ES-I3 (cell line): ENCODE measurements around the gene TRMT2A.

Experiments
- H3K36me3 ChIP-seq: 2 replicates; pipeline ENCODE4 v1.6.1; 2013; ENCODE audit warnings: mild to moderate bottlenecking, low read length, control low read depth, moderate library complexity; ENCODE audit not compliant: insufficient read depth
- H3K4me1 ChIP-seq: 2 replicates; pipeline ENCODE4 v1.6.1; 2013; ENCODE audit warnings: mild to moderate bottlenecking, control low read depth, low read length; ENCODE audit not compliant: insufficient read depth
- H3K9ac ChIP-seq: 2 replicates; pipeline ENCODE4 v1.6.1; 2013; ENCODE audit warnings: low read depth, mild to moderate bottlenecking, low read length, moderate library complexity
- H3K9me3 ChIP-seq: 2 replicates; pipeline ENCODE4 v1.6.1; 2013; ENCODE audit warnings: mild to moderate bottlenecking, low read length, moderate library complexity; ENCODE audit not compliant: control insufficient read depth, insufficient read depth

TRMT2A gene

DNA sequence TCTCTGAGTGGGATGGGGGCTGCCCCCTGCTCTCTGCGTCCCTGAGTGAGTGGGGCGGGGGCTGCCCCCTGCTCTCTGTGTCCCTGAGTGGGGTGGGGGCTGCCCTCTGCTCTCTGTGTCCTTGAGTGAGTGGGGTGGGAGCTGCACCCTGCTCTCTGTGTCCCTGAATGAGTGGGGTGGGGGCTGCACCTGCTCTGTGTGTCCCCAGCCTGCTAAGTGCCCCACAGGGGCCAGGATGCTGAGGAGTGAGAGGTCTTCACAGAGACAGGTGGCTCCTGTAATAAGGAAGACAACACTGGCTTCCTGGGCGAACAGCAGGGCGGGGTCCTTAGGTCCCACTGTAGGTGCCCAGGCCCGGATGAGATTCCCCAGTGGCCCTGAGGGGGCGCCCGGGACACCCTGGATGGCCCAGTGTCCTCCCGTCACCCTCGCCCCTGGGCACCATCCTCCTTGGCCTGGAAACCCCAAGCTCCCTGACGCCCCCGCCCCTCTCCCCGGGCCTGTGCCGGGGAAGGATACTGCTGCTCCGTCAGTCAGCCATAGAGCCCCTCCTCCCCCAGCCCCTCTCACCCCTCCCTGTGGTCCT is 37.7 kb upstream of the TRMT2A start:
- no peaks in the 10 kb centered on the region for H3K36me3 ChIP-seq
- no peak overlapping the region for H3K9ac ChIP-seq
- no peaks in the 10 kb centered on the region for H3K9me3 ChIP-seq
- no peaks in the 10 kb centered on the region for H3K4me1 ChIP-seq

DNA sequence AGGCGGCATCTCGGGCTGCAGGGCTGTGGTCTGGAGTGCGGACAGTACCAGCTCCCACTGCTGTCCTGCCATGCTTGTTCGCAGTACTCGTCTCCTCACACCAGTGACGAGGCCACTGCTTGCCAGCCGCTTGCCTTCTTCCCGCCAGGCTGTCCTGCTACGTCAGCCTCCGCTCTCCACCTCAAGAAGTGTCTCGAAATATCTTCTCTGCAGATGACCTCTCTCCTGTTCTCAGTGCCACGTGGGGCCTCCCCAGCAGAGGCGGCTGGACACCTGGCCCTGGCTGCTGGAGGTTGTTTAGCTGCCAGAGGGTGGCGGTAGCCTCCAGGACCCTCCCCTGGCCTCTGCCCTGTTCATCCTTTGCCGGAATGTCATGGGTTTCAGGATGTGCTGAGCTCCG is 36.9 kb upstream of the TRMT2A start:
- H3K4me1 ChIP-seq: no peaks in the 10 kb centered on the region
- H3K9me3 ChIP-seq: no peaks in the 10 kb centered on the region
- H3K36me3 ChIP-seq: no peaks in the 10 kb centered on the region
- H3K9ac ChIP-seq: no peak overlapping the region

DNA sequence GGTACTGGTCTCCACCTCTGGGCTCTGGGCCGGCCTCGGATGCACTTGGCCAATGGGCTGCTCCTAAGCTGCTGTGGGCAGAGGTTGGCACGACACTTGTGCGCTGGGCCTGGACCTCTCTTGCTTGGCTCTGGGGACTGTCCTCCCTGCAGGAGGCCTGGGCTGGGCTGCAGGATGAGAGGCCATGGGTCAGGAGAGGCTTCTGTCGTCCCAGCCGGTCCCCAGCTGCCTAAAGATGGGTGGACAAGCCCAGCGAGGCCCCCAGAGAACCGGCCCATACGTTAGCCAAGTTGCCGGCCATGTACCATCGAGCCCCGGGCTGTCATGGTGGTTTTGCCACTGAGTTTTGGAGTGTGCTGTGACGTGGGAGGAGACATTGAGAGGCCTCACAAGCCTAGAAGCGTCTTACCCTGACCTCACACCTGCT is 35.5 kb upstream of the TRMT2A start:
- H3K4me1 ChIP-seq: no peaks in the 10 kb centered on the region
- H3K9me3 ChIP-seq: no peaks in the 10 kb centered on the region
- H3K36me3 ChIP-seq: no peaks in the 10 kb centered on the region
- no peak overlapping the region for H3K9ac ChIP-seq

DNA sequence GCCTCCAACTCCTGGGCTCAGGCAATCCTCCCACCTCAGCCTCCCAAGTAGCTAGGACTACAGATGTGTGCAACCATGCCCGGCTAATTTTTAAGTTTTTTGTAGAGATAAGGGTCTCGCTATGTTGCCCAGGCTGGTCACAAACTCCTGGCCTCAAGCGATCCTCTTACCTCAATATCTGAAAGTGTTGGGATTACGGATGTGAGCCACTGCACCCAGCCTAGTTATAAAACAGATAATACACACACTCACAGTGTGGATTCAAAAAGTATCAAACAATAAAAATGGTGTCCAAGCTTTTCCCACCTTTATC is 34.2 kb upstream of the TRMT2A start:
- Histone ChIP-seq H3K9ac (no peak overlapping the region), H3K9me3 (no peaks in the 10 kb centered on the region)

DNA sequence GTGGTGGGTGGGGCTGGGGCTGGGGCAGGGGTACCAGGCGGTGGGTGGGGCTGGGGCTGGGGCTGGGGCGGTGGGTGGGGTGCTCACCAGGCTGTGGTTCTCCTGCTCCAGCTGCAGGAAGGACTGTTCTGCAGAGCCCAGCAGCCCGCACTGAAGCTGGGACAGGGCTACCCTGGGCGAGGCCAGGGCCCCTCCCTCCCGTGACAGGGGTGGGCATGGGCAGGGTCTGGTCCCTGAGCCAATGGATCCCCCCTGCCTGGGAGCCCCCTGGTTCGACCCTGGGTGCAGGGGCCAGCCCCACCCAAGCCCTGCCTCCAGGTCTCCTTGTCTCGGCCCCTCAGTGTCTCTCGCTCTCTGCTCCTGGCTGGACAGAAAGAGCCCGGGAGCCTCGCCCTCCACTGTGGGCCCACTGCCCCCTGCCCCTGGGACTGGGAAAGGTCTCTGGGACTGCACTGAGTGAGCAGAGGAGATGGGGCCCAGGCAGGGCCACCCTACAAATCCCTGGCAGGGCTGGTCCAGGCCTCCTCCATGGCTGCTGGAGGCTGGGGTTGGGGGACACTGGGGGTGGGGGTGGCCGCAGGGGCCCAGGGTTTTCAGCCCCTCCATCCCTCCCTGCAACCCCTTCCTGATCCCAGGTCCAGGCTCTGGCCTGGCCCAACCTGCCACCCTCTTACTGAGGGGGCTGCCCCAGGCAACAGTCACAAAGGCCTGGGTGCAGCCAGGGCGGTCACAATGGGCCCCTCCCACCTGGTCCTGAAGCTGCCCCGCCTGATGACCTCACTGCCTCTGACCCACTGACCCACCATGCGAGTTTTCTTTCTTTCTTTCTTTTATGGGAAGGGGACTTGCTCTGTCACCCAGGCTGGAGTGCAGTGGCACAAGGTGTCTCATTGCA is 33.6 kb upstream of the TRMT2A start, which contains the start of gene CCDC188:
CCDC188 (minus strand) TSS at position 675 of the 895 bp plus-strand sequence; CDS start at position 606, 69 bp downstream.
- no peaks in the 10 kb centered on the region for H3K9me3 ChIP-seq
- H3K9ac ChIP-seq: no peak within 1 kb of the TSS
- H3K4me1 ChIP-seq: no peaks in the 10 kb centered on the region
- H3K36me3 ChIP-seq: no peaks in the 10 kb centered on the region

More for the DNA sequence above, 34.2 kb upstream of the TRMT2A start:
- no peaks in the 10 kb centered on the region for H3K4me1 ChIP-seq
- no peaks in the 10 kb centered on the region for H3K36me3 ChIP-seq

DNA sequence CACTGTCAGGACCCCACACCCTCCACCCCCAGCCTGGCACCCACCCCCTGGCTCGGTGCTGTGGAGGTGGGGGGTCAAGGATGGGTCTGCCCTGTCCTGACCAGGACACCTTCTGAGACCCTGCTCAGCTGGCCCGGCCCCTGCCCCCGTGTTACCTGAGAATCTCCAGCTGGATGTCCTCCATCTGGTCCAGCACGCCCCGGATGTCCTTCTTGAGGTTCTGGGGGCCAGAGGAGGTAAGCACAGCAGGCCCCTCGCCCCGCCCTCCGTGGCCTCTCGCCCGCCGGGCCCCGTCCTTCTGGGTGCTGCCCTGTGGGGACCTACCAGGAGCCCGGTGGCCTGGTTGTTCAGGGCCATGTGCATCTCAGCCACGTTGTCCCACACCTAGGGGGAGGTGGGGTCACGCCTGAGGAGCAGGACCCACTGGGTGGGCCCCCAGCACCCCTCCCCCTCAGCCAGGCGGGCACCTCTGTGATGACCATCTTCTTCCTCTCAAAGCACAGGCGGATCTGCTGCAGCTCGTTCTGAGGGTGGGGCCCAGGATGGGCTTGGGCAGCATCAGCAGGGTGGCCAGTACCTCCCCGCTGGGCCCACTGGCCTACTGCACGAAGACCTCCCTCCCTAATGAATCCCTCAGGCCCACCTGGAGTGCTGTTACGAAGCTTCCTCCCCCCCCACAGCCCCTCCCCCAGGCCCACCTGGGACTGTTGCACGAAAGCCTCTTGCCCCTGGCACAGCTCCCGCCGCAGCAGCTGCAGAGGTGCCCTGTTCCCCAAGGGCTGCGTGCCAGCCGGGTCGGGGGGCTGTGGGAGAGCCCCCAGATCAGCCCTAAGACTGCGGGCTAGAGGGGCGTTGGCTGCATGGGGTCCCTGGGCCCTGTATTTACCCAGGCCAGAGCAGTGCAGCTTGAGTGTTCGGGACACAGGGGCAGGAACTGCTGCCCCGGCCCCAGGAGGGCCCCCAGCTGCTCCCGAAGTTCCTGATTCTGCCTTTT is 32.5 kb upstream of the TRMT2A start:
- Histone ChIP-seq H3K36me3 (no peaks in the 10 kb centered on the region), H3K9ac (no peak overlapping the region), H3K9me3 (no peaks in the 10 kb centered on the region), H3K4me1 (no peaks in the 10 kb centered on the region)

DNA sequence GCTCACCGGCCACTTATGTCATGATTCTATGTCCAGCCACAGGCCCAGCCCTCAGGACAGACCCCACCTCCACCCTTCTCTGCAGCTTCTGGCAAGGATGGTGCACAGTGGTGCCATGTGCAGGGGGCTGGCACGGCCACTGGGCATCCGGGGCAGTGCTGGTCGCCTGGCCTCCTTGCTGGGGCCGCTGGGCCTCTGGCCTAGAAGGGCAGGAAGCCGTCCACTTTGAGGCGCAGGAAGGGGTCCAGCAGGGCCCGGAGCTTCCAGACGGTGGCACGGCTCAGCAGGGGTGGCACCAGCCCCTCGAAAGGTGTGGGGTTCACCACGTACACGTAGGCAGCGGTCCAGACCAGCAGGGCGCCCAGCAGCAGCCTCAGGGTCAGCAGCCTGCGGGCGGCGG is 31.4 kb upstream of the TRMT2A start:
- H3K9ac ChIP-seq: no peak overlapping the region
- H3K4me1 ChIP-seq: no peaks in the 10 kb centered on the region
- no peaks in the 10 kb centered on the region for H3K9me3 ChIP-seq
- H3K36me3 ChIP-seq: no peaks in the 10 kb centered on the region

DNA sequence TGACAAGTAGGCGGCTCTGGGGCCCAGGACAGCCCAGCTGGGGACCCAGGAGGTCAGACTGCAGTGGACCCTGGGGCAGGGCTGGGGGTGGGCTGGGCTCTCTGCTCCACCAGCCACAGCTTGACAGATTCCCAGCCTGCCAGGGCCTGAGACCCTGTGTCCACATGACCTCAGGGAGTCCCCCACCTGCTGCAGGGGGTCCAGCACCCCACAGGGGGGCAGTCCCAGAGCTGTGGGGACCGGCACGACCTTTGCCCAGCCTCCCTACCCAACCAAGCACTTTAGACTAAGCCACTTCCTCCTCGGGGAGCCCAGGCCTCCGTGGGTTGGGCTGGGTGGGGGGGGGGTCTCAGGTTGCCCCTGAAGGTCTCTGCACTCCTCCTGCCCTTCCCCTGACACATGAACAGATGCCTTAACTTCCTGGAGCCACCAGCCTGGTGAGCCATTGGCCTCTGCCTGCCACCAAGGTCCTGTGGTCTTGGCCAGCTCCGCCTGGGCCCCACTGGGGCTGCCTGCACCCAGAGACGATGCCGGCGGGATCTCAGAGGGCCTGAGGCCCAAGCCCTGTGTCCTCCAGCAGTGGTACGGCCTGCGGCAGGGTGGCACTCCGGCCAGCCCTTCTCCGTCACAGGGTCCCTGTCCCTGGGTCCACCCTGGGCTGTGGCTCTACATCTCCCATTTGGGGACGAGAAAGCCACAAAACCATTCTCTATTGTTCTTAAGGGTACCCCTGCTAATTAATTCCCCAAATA is 30.4 kb upstream of the TRMT2A start:
- no peaks in the 10 kb centered on the region for H3K4me1 ChIP-seq
- H3K9me3 ChIP-seq: no peaks in the 10 kb centered on the region
- H3K9ac ChIP-seq: no peak overlapping the region
- no peaks in the 10 kb centered on the region for H3K36me3 ChIP-seq

DNA sequence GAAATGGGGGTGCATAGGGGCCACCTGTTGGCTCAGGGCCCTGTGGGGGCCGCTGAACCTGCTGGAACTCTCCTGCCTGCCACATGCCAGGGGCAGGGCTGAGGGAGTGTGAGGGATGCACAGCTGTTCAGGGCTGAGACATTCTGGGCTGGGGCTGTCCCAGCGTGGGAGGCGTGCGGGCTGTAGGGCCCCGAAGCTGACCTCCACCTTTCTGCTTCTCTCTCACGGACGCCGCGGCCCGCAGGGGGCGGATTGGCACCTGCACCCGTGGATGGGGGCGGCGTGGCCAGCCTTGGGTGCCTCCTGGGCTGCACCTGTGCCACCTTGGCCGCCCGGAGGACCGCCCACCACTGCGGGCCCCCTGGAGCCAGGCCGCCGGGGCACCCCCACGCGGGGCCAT is 29.8 kb upstream of the TRMT2A start:
- H3K36me3 ChIP-seq: no peaks in the 10 kb centered on the region
- H3K9me3 ChIP-seq: no peaks in the 10 kb centered on the region
- no peaks in the 10 kb centered on the region for H3K4me1 ChIP-seq
- no peak overlapping the region for H3K9ac ChIP-seq

DNA sequence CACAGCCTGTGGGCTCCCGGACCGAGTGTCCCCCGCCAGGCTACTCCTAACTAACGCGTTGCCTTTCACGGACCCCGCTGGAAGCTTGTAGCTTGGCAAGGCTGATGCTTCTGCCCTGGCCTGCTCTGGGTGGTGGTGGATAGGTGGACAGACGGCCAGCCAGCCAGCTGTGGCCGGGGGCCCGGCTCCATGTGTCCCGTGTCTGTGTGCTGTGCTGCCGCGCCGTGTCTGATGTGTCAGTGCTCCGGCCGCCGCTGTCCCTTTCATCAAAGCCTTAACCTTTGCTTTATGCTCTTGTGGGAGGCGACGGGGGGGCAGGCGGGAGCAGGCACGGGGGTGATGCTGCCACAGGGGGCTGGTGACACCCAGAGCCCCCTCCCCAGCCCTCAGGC is 28.8 kb upstream of the TRMT2A start:
- Histone ChIP-seq H3K4me1 (no peaks in the 10 kb centered on the region), H3K9ac (no peak overlapping the region), H3K36me3 (no peaks in the 10 kb centered on the region), H3K9me3 (no peaks in the 10 kb centered on the region)

DNA sequence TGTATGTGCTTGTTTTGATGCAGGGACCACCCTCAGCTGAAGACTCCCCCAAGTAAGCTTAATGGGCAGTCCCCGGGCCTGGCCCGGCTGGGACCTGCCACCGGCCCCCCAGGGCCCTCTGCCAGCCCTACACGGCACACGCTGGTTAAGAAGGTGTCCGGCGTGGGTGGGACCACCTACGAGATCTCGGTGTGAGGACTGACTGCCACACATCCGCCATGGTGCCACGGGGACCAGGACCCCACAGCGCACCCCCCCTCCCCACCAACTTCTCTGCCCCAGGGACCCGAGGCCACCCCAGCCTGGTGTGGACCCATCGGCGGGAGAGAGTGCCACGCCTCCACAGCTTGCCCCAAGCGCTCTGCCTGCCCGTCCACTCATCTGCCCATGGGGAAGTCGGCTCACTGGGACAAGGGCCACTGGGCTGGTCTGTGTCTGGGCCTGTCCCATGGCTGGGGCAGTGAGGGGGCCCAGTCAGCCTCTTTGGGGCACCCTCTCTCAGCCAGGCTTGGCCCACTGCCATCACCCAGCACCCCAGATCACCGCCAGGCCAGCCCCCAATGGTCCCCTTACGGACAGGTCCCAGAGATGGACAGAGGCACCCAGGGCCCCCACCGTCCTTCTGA is 28.3 kb upstream of the TRMT2A start:
- Histone ChIP-seq H3K9me3 (no peaks in the 10 kb centered on the region), H3K9ac (no peak overlapping the region), H3K36me3 (no peaks in the 10 kb centered on the region), H3K4me1 (no peaks in the 10 kb centered on the region)

DNA sequence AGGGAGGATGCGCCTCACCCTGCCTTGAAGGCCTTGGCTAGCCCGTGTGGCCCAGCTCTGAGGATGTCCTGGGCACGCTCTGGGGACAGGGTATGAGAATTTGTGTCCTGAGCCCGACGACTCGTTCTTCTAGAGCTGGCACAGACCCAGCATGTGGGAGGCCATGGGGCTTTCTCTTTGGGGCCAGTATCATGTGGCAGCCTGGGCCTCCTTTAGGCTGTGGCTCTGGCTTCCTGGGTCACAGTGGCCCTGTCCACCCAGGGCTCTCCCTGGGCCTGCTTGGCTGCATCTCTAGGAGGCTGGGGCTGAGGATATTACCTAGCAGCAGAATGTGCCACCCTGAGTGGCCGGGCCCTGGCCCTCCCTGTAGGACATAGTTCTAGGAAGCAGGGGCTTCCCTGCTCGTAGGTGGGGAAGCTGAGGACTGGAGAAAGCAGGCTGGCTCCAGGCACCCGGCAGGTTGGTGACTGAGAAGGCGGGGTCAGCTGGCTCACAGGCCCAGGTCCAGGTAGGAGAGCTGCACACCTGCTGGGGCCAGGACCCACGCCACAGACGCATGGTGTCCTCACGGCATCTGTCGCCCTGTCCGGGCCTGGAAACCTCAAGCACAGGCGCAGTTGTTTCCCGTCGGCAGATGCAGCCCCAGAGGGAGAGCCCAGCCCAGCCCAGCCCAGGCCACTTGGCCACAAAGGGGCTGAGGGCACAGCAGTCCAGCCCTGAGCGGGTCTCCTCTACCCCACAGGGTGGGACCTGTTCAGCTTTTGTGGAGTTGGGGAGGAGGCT is 27.0 kb upstream of the TRMT2A start:
- Histone ChIP-seq H3K4me1 (no peaks in the 10 kb centered on the region), H3K36me3 (no peaks in the 10 kb centered on the region), H3K9ac (no peak overlapping the region), H3K9me3 (no peaks in the 10 kb centered on the region)
